HL-60 (cell line): ENCODE data around the gene DENND6B.

Experiments
- DNase-seq, 2 experiments: peaks; one replicate each; pipeline ENCODE4 v3.0.0-alpha.2; 2010 to 2020; ENCODE audit warnings: low read depth in 1 of 2, low spot score in 1 of 2
- H3K27ac ChIP-seq: fragments of 250-450 bp; sonication (Bioruptor Pico); replicated peaks from 2 replicates; pipeline ENCODE4 v1.5.1; 2020; ENCODE audit warnings: mild to moderate bottlenecking, moderate library complexity
- H3K27me3 ChIP-seq: fragments of 250-450 bp; sonication (Bioruptor Pico); 2 replicates; pipeline ENCODE4 v1.5.1; 2021; ENCODE audit warnings: mild to moderate bottlenecking, moderate library complexity; ENCODE audit not compliant: insufficient read depth, poor library complexity, severe bottlenecking
- H3K4me3 ChIP-seq: replicated peaks from 2 replicates; pipeline ENCODE4 v1.5.1; 2011; ENCODE audit warnings: mild to moderate bottlenecking, control low read depth, low read length; ENCODE audit not compliant: insufficient read depth
- GABPA ChIP-seq: IDR thresholded peaks from 2 replicates; pipeline ENCODE4 v1.6.1; 2012; ENCODE audit warnings: low read depth
- POLR2AphosphoS5 ChIP-seq: IDR thresholded peaks from 2 replicates; pipeline ENCODE4 v1.6.1; 2012; ENCODE audit warnings: low read depth
- SPI1 ChIP-seq: IDR thresholded peaks from 2 replicates; pipeline ENCODE4 v1.6.1; 2012; ENCODE audit warnings: low read depth, mild to moderate bottlenecking, borderline replicate concordance
- TF ChIP-seq, protein P1 (sequence below): IDR thresholded peaks from one replicate; pipeline ENCODE4 v1.5.1; 2011; ENCODE audit warnings: low read length, control low read depth, inconsistent platforms; ENCODE audit not compliant: insufficient read depth
- TF ChIP-seq, protein P2 (sequence below): IDR thresholded peaks from 2 replicates; pipeline ENCODE4 v1.6.1; 2012; ENCODE audit warnings: low read depth; ENCODE audit not compliant: insufficient replicate concordance

The DENND6B gene

DNA sequence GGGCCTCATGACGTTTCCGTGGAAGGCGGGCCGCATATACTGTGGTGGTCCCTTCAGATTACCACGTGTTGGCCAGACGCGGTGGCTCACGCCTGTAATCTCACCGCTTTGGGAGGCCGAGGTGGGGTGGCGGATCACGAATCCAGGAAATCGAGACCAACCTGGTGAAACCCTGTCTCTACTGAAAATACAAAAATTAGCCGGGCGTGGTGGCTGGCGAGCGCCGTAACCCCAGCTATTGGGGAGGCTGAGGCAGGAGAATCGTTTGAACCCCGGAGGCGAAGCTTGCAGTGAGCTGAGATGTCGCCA lies 853 bp upstream of the DENND6B start:
- H3K4me3 ChIP-seq: peak overlapping the region; percentile 51
- no peak for DNase-seq
- H3K27ac ChIP-seq: peak overlapping the region; percentile 78
- no peaks in the 10 kb centered on the region for H3K27me3 ChIP-seq
- no peak for TF ChIP-seq SPI1
- TF ChIP-seq, protein P1, sequence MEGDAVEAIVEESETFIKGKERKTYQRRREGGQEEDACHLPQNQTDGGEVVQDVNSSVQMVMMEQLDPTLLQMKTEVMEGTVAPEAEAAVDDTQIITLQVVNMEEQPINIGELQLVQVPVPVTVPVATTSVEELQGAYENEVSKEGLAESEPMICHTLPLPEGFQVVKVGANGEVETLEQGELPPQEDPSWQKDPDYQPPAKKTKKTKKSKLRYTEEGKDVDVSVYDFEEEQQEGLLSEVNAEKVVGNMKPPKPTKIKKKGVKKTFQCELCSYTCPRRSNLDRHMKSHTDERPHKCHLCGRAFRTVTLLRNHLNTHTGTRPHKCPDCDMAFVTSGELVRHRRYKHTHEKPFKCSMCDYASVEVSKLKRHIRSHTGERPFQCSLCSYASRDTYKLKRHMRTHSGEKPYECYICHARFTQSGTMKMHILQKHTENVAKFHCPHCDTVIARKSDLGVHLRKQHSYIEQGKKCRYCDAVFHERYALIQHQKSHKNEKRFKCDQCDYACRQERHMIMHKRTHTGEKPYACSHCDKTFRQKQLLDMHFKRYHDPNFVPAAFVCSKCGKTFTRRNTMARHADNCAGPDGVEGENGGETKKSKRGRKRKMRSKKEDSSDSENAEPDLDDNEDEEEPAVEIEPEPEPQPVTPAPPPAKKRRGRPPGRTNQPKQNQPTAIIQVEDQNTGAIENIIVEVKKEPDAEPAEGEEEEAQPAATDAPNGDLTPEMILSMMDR: no peak
- no peak for TF ChIP-seq GABPA
- no peak for TF ChIP-seq POLR2AphosphoS5
- TF ChIP-seq, protein P2, sequence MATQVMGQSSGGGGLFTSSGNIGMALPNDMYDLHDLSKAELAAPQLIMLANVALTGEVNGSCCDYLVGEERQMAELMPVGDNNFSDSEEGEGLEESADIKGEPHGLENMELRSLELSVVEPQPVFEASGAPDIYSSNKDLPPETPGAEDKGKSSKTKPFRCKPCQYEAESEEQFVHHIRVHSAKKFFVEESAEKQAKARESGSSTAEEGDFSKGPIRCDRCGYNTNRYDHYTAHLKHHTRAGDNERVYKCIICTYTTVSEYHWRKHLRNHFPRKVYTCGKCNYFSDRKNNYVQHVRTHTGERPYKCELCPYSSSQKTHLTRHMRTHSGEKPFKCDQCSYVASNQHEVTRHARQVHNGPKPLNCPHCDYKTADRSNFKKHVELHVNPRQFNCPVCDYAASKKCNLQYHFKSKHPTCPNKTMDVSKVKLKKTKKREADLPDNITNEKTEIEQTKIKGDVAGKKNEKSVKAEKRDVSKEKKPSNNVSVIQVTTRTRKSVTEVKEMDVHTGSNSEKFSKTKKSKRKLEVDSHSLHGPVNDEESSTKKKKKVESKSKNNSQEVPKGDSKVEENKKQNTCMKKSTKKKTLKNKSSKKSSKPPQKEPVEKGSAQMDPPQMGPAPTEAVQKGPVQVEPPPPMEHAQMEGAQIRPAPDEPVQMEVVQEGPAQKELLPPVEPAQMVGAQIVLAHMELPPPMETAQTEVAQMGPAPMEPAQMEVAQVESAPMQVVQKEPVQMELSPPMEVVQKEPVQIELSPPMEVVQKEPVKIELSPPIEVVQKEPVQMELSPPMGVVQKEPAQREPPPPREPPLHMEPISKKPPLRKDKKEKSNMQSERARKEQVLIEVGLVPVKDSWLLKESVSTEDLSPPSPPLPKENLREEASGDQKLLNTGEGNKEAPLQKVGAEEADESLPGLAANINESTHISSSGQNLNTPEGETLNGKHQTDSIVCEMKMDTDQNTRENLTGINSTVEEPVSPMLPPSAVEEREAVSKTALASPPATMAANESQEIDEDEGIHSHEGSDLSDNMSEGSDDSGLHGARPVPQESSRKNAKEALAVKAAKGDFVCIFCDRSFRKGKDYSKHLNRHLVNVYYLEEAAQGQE: no peak

- no peak overlapping the region for H3K27ac ChIP-seq
- DNase-seq: no peak
- peak overlapping the region; percentile 51 for H3K4me3 ChIP-seq
- TF ChIP-seq POLR2AphosphoS5 (no peak), GABPA (no peak), SPI1 (no peak)
- TF ChIP-seq, protein P2: no peak
- TF ChIP-seq, protein P1: no peak
- H3K27me3 ChIP-seq: no peaks in the 10 kb centered on the region
Observed at GRCh38 chr22:50326225-50326955, 422 bp downstream of the DENND6B start.

DNA sequence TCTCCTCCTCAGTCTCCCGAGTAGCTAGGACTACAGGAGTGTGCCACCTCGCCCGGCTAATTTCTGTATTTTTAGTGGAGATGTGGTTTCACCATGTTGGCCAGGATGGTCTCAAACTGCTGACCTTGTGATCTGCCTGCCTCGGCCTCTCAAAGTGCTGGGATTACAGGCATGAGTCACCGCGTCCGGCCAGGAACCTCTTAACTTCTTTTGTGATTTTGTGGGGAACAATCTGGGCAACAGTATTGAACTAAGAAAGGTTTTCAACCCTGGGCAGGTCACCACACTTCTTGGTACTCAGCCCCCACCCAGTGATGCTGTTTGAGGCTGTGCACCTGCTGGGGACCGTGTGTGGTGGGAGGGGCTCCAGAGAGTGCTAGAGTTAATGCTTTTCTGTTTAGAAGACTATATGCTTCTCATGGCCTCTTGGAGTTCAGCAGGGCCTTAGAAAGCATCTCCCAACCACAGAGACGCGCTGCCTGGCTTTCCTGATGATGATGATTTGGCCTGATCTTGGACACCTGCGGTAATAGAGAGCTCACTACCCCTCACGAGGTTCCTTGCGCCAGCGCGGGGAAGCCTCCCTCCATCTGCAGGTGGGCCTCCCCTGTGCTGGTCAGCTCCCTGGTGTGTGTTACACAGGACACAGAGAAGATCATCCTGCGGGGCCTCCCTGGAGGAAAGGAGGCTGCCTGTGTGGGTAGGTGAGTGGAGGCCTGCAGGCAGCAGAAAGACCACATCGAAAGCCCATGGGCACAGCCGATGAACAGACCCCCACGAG lies 1.2 kb downstream of the DENND6B start:
- no peaks in the 10 kb centered on the region for H3K27me3 ChIP-seq
- H3K27ac ChIP-seq: no peak overlapping the region
- TF ChIP-seq, protein P2: no peak
- TF ChIP-seq SPI1: no peak
- no peak for TF ChIP-seq POLR2AphosphoS5
- TF ChIP-seq GABPA: no peak
- TF ChIP-seq, protein P1: no peak
- no peak overlapping the region for H3K4me3 ChIP-seq
- DNase-seq: no peak
